HepG2 (cell line): ENCODE measurements around the gene SUMO1. TPM values are rescaled to one million over a fixed set of nuclear protein-coding genes. Genes with fewer than 3 reads are reported as not detected.

Experiments used
- ADNP ChIP-seq: sonication (generic); formaldehyde crosslinking; IDR thresholded peaks from 2 replicates; pipeline ENCODE4 v1.4.0; 2020; ENCODE audit warnings: missing genetic modification reagents
- ATF7 ChIP-seq, 2 experiments: fragments of 450-650 bp in 1 of 2; sonication (generic) in 1 of 2; formaldehyde crosslinking in 1 of 2; IDR thresholded peaks; 2 replicates each; pipeline versions ENCODE4 v1.4.0 to v1.6.1; 2016 to 2020; ENCODE audit warnings: antibody characterized with exemption in 1 of 2, mild to moderate bottlenecking in 1 of 2, missing genetic modification reagents in 1 of 2
- ATF7-NPFF ChIP-seq: sonication (generic); formaldehyde crosslinking; IDR thresholded peaks from 2 replicates; pipeline ENCODE4 v1.8.1; 2023; ENCODE audit warnings: mild to moderate bottlenecking, low read depth, missing genetic modification reagents, moderate library complexity
- DNMT3B ChIP-seq: conservative IDR thresholded peaks from 2 replicates; pipeline ENCODE4 v1.6.1; 2016; ENCODE audit warnings: missing biosample characterization, control low read depth
- EHMT2 ChIP-seq: fragments of 200-600 bp; sonication (generic); IDR thresholded peaks from 2 replicates; pipeline ENCODE4 v1.7.0; 2017; ENCODE audit warnings: antibody characterized with exemption, low read depth, low read length, borderline replicate concordance
- HDAC2 ChIP-seq: sonication (generic); formaldehyde crosslinking; IDR thresholded peaks from 2 replicates; pipeline ENCODE4 v1.4.0; 2020; ENCODE audit warnings: missing genetic modification reagents
- HNRNPL ChIP-seq: fragments of 200-400 bp; formaldehyde crosslinking; IDR thresholded peaks from 2 replicates; pipeline ENCODE4 v1.6.1; 2017; ENCODE audit warnings: mild to moderate bottlenecking, low read depth, low read length
- JARID2 ChIP-seq: sonication (generic); formaldehyde crosslinking; IDR thresholded peaks from 2 replicates; pipeline ENCODE4 v1.8.1; 2023; ENCODE audit warnings: missing genetic modification reagents, inconsistent platforms; ENCODE audit not compliant: insufficient replicate concordance
- MED13 ChIP-seq: sonication (generic); formaldehyde crosslinking; IDR thresholded peaks from 2 replicates; pipeline ENCODE4 v1.5.0; 2020; ENCODE audit warnings: missing genetic modification reagents
- MYNN ChIP-seq: sonication (generic); formaldehyde crosslinking; IDR thresholded peaks from 2 replicates; pipeline ENCODE4 v1.4.0; 2020; ENCODE audit warnings: mild to moderate bottlenecking, low read depth, missing genetic modification reagents
- PHF20 ChIP-seq: sonication (generic); formaldehyde crosslinking; IDR thresholded peaks from 2 replicates; pipeline ENCODE4 v1.5.0; 2020; ENCODE audit warnings: mild to moderate bottlenecking, missing genetic modification reagents
- PHF5A ChIP-seq: IDR thresholded peaks from one replicate; pipeline ENCODE4 v1.6.1; 2018; ENCODE audit warnings: low read depth, missing genetic modification reagents; ENCODE audit not compliant: unreplicated experiment
- SUZ12 ChIP-seq: fragments of 150-350 bp; IDR thresholded peaks from 2 replicates; pipeline ENCODE4 v1.6.1; 2014; ENCODE audit warnings: low read depth, low read length
- TAF15 ChIP-seq: fragments of 200-400 bp; formaldehyde crosslinking; IDR thresholded peaks from one replicate; pipeline ENCODE4 v1.6.1; 2018; ENCODE audit warnings: mild to moderate bottlenecking, low read depth, low read length; ENCODE audit not compliant: poor library complexity, severe bottlenecking
- ZBTB7A ChIP-seq: sonication (generic); formaldehyde crosslinking; IDR thresholded peaks from 2 replicates; pipeline ENCODE4 v1.8.0; 2022; ENCODE audit warnings: mild to moderate bottlenecking, missing genetic modification reagents
- ZNF205 ChIP-seq: IDR thresholded peaks from 2 replicates; pipeline ENCODE4 v1.6.1; 2018; ENCODE audit warnings: missing biosample characterization, missing genetic modification reagents
- ZNF354B ChIP-seq: sonication (generic); formaldehyde crosslinking; IDR thresholded peaks from 2 replicates; pipeline ENCODE4 v1.8.0; 2022; ENCODE audit warnings: mild to moderate bottlenecking, missing genetic modification reagents
- ZNF530 ChIP-seq: sonication (generic); formaldehyde crosslinking; IDR thresholded peaks from 2 replicates; pipeline ENCODE4 v1.5.0; 2020; ENCODE audit warnings: low read depth, mild to moderate bottlenecking, missing genetic modification reagents
- ZNF746 ChIP-seq: sonication (generic); formaldehyde crosslinking; IDR thresholded peaks from 2 replicates; pipeline ENCODE4 v1.8.0; 2022; ENCODE audit warnings: mild to moderate bottlenecking, missing genetic modification reagents
- ZNF772 ChIP-seq: sonication (generic); formaldehyde crosslinking; IDR thresholded peaks from 2 replicates; pipeline ENCODE4 v1.5.0; 2020; ENCODE audit warnings: mild to moderate bottlenecking, missing genetic modification reagents
- ZNF781 ChIP-seq: sonication (generic); formaldehyde crosslinking; IDR thresholded peaks from 2 replicates; pipeline ENCODE4 v1.5.1; 2020; ENCODE audit warnings: borderline replicate concordance, mild to moderate bottlenecking, missing genetic modification reagents; ENCODE audit errors: not compliant biosample characterization
- ZNF879 ChIP-seq: sonication (generic); formaldehyde crosslinking; IDR thresholded peaks from 2 replicates; pipeline ENCODE4 v1.8.1; 2023; ENCODE audit warnings: missing genetic modification reagents
- polyA plus RNA-seq, 8 experiments: library from polyadenylated mRNA; depleted of rRNA in 3 of 8; stranded (reverse) in 7 of 8; unstranded in 1 of 8; fragments of >200 nt; fragmentation: Illumina TruSeq in 4 of 8; extraction: Trizol in 4 of 8; gene quantifications; 2 replicates each; pipeline versions ENCODE4 v1.2.1 to v1.2.3, GENCODE V29; 2011 to 2016; ENCODE audit warnings: low read depth in 4 of 8, missing spikeins in 1 of 8, mixed read lengths in 1 of 8; ENCODE audit not compliant: insufficient read depth in 1 of 8
- total RNA-seq, 5 experiments: library from RNA; depleted of rRNA; stranded (reverse); fragments of >200 nt; fragmentation: Illumina TruSeq; extraction: Trizol; gene quantifications; 2 replicates each; pipeline ENCODE4 v1.2.3, GENCODE V29; 2016; ENCODE audit warnings: low read depth in 1 of 5
- TF ChIP-seq, protein P1 (sequence below): sonication (generic); formaldehyde crosslinking; IDR thresholded peaks from 2 replicates; pipeline ENCODE4 v1.5.0; 2020; ENCODE audit warnings: mild to moderate bottlenecking, missing genetic modification reagents
- TF ChIP-seq, protein P2 (sequence below): IDR thresholded peaks from 2 replicates; pipeline ENCODE4 v1.6.1; 2016; ENCODE audit warnings: mild to moderate bottlenecking
- TF ChIP-seq, protein P3 (sequence below): IDR thresholded peaks from 2 replicates; pipeline ENCODE4 v1.6.1; 2016; ENCODE audit warnings: control low read depth

SUMO1 gene
- total and polyA plus RNA-seq, 2 of the 13 experiments (the other 11 are each of a cell fraction or from before 2014, with no cell fraction given), result 101 to 173 TPM

DNA sequence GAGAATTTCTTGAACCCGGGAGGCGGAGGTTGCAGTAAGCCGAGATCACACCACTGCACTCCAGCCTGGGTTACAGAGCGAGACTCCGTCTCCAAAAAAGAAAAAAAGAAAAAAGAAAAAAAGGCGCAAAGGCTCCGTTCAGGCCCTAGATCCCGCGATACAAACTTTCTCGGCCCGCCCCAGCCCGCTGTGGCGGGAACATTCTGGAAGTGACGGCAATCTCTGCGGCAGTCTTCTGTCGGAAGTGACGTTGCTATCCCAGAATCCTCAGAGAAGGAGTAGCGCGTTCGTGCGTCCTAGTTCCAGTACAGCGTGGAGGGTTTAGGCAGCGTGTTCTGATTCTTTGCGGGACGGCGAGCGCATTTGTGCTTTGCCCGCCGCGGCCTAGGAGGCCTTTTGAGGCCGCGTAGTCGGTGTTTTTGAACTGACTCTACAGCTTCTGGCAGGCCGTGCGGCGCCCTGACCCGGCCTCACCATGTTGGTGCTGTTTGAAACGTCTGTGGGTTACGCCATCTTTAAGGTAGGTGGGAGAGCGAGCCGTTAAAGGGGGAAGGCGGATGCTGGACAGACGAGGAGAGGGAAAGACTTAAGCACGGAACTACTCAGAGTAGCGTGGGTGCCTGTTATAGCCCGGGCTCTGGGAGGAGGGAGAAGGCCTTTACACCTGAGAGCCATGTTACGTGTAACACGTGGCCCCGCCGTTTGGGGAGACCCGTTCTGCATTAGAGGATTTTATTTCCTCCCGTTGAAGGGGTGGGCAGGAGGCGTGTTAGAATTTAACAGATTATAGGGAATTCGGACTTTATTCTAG lies 27.3 kb upstream of the SUMO1 start, which contains the start of gene NOP58 (continued):
- TF ChIP-seq, protein P1, sequence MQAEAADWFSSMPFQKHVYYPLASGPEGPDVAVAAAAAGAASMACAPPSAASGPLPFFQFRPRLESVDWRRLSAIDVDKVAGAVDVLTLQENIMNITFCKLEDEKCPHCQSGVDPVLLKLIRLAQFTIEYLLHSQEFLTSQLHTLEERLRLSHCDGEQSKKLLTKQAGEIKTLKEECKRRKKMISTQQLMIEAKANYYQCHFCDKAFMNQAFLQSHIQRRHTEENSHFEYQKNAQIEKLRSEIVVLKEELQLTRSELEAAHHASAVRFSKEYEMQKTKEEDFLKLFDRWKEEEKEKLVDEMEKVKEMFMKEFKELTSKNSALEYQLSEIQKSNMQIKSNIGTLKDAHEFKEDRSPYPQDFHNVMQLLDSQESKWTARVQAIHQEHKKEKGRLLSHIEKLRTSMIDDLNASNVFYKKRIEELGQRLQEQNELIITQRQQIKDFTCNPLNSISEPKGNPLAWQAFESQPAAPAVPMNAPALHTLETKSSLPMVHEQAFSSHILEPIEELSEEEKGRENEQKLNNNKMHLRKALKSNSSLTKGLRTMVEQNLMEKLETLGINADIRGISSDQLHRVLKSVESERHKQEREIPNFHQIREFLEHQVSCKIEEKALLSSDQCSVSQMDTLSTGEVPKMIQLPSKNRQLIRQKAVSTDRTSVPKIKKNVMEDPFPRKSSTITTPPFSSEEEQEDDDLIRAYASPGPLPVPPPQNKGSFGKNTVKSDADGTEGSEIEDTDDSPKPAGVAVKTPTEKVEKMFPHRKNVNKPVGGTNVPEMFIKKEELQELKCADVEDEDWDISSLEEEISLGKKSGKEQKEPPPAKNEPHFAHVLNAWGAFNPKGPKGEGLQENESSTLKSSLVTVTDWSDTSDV, result no peak
- TF ChIP-seq EHMT2 (no peak), PHF5A (peak; percentile 35), SUZ12 (peak; percentile 46; the same call in 1 of the 2 replicates), ZBTB7A (CRISPR knock-in tag) (no peak), ZNF354B (CRISPR knock-in tag) (peak; percentile 70; the same call in 1 of the 2 replicates), ZNF205 (CRISPR knock-in tag) (peak; percentile 74; the same call in 1 of the 2 replicates), ADNP (CRISPR knock-in tag) (no peak), DNMT3B (CRISPR knock-in tag) (no peak), TAF15 (no peak), ATF7-NPFF (CRISPR knock-in tag) (peak; percentile 82), ZNF746 (0 out of 2 replicates have a peak, but pooled peaks have one; percentile 30), HDAC2 (CRISPR knock-in tag) (peak; percentile 86), PHF20 (CRISPR knock-in tag) (peak; percentile 91), ZNF772 (peak; percentile 83), ZNF781 (CRISPR knock-in tag) (peak; percentile 97), HNRNPL (no peak), ZNF530 (CRISPR knock-in tag) (0 out of 2 replicates have a peak, but pooled peaks have one; percentile 12), JARID2 (CRISPR knock-in tag) (no peak), MED13 (peak; percentile 56; the same call in 1 of the 2 replicates), MYNN (CRISPR knock-in tag) (no peak; the same call in 1 of the 2 replicates), ZNF879 (CRISPR knock-in tag) (peak; percentile 93), ATF7 (IDR thresholded peaks at IDR 0.05) (peak; percentile 31; the same call in 1 of the 2 replicates), ATF7 (CRISPR knock-in tag; IDR thresholded peaks at IDR 0.05) (0 out of 2 replicates have a peak, but pooled peaks have one; percentile 63)
- TF ChIP-seq, protein P2, sequence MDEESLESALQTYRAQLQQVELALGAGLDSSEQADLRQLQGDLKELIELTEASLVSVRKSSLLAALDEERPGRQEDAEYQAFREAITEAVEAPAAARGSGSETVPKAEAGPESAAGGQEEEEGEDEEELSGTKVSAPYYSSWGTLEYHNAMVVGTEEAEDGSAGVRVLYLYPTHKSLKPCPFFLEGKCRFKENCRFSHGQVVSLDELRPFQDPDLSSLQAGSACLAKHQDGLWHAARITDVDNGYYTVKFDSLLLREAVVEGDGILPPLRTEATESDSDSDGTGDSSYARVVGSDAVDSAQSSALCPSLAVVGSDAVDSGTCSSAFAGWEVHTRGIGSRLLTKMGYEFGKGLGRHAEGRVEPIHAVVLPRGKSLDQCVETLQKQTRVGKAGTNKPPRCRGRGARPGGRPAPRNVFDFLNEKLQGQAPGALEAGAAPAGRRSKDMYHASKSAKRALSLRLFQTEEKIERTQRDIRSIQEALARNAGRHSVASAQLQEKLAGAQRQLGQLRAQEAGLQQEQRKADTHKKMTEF (CRISPR knock-in tag), result peak; percentile 87
- TF ChIP-seq, protein P3, sequence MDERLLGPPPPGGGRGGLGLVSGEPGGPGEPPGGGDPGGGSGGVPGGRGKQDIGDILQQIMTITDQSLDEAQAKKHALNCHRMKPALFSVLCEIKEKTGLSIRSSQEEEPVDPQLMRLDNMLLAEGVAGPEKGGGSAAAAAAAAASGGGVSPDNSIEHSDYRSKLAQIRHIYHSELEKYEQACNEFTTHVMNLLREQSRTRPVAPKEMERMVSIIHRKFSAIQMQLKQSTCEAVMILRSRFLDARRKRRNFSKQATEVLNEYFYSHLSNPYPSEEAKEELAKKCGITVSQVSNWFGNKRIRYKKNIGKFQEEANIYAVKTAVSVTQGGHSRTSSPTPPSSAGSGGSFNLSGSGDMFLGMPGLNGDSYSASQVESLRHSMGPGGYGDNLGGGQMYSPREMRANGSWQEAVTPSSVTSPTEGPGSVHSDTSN (CRISPR knock-in tag), result no peak
